Liver (tissue), 9 donors: ENCODE data around the gene DIP2C. TPM values are rescaled to one million over a fixed set of nuclear protein-coding genes. Genes with fewer than 3 reads are reported as not detected.

Source experiments
- DNase-seq: peaks from one replicate; pipeline ENCODE4 v3.0.0-alpha.2; 2017; ENCODE audit warnings: low spot score
- H3K27ac ChIP-seq, 2 donors: one replicate each; pipeline ENCODE4 v1.7.0; 2013; ENCODE audit warnings: inconsistent platforms in 2 of 2, low read length in 2 of 2, control low read depth in 1 of 2, low read depth in 1 of 2, mild to moderate bottlenecking in 1 of 2
- H3K27me3 ChIP-seq, 4 donors: one replicate each; pipeline versions ENCODE4 v1.6.1 to v1.7.0; 2013; ENCODE audit warnings: low read length in 3 of 4, inconsistent platforms in 1 of 4, mild to moderate bottlenecking in 1 of 4, moderate library complexity in 1 of 4; ENCODE audit not compliant: control insufficient read depth in 4 of 4, insufficient read depth in 4 of 4
- H3K36me3 ChIP-seq, 4 donors: one replicate each; pipeline versions ENCODE4 v1.6.1 to v1.7.0; 2013; ENCODE audit warnings: low read length in 3 of 4, mild to moderate bottlenecking in 3 of 4, low read depth in 1 of 4, moderate library complexity in 1 of 4; ENCODE audit not compliant: control insufficient read depth in 4 of 4, insufficient read depth in 3 of 4
- H3K4me1 ChIP-seq, 4 donors: one replicate each; pipeline versions ENCODE4 v1.6.1 to v1.7.0; 2013; ENCODE audit warnings: low read length in 3 of 4, mild to moderate bottlenecking in 3 of 4, moderate library complexity in 1 of 4; ENCODE audit not compliant: control insufficient read depth in 4 of 4, insufficient read depth in 4 of 4
- H3K4me3 ChIP-seq, 3 donors: one replicate each; pipeline versions ENCODE4 v1.6.1 to v1.7.0; 2013; ENCODE audit warnings: low read length in 3 of 3, control low read depth in 1 of 3, low read depth in 1 of 3, mild to moderate bottlenecking in 1 of 3
- H3K9ac ChIP-seq, 2 donors: one replicate each; pipeline ENCODE4 v1.7.0; 2013; ENCODE audit warnings: low read length in 2 of 2, mild to moderate bottlenecking in 2 of 2, moderate library complexity in 2 of 2, control low read depth in 1 of 2, low read depth in 1 of 2
- H3K9me3 ChIP-seq, 4 donors: one replicate each; pipeline versions ENCODE4 v1.6.1 to v1.7.0; 2013; ENCODE audit warnings: low read length in 3 of 4; ENCODE audit not compliant: control insufficient read depth in 4 of 4
- FOXA1 ChIP-seq: IDR thresholded peaks from 2 replicates; pipeline ENCODE4 v1.6.1; 2016; ENCODE audit warnings: antibody characterized with exemption
- FOXA2 ChIP-seq: IDR thresholded peaks from 2 replicates; pipeline ENCODE4 v1.6.1; 2016; ENCODE audit warnings: antibody characterized with exemption
- HNF4G ChIP-seq: IDR thresholded peaks from 2 replicates; pipeline ENCODE4 v1.6.1; 2016; ENCODE audit warnings: antibody characterized with exemption
- JUND ChIP-seq, 2 donors: IDR thresholded peaks; 2 replicates each; pipeline ENCODE4 v1.6.1; 2016; ENCODE audit warnings: antibody characterized with exemption in 2 of 2
- MAX ChIP-seq: IDR thresholded peaks from 2 replicates; pipeline ENCODE4 v1.6.1; 2016; ENCODE audit warnings: antibody characterized with exemption
- RAD21 ChIP-seq, 2 donors: IDR thresholded peaks; 2 replicates each; pipeline ENCODE4 v1.6.1; 2016; ENCODE audit warnings: antibody characterized with exemption in 2 of 2, mild to moderate bottlenecking in 2 of 2
- RXRA ChIP-seq, 2 donors: IDR thresholded peaks; 2 replicates each; pipeline ENCODE4 v1.6.1; 2017 to 2018; ENCODE audit warnings: antibody characterized with exemption in 2 of 2, mild to moderate bottlenecking in 1 of 2
- TAF1 ChIP-seq: conservative IDR thresholded peaks from 2 replicates; pipeline ENCODE4 v1.6.1; 2016; ENCODE audit warnings: antibody characterized with exemption, mild to moderate bottlenecking
- WGBS: extraction: QIAGEN DNeasy Blood & Tissue Kit; methylation state at CpG from one replicate; pipeline ENCODE4 v1.1.7; 2013; 5-methylcytosine and 5-hydroxymethylcytosine counted together
- polyA plus RNA-seq, 2 donors: library from polyadenylated mRNA; stranded (reverse) in 1 of 2; unstranded in 1 of 2; fragments of 200-250 nt in 1 of 2; fragments of >200 nt in 1 of 2; fragmentation: Nextera tagmentation in 1 of 2; extraction: Ambion mirVana in 1 of 2; gene quantifications; one replicate each; pipeline versions ENCODE4 v1.2.1 to v1.2.3, GENCODE V29; 2013 to 2015
- total RNA-seq, 2 donors: library from RNA; depleted of rRNA; stranded (reverse); fragments of >200 nt; gene quantifications; one replicate each; pipeline ENCODE4 v1.2.3, GENCODE V29; 2014
- TF ChIP-seq, protein P1 (sequence below): fragments of 150-350 bp; IDR thresholded peaks from 2 replicates; pipeline ENCODE4 v1.5.1; 2017; ENCODE audit warnings: improper control_type of control experiment, low read depth, low read length; ENCODE audit not compliant: missing input control
- TF ChIP-seq, protein P2 (sequence below): IDR thresholded peaks from 2 replicates; pipeline ENCODE4 v1.6.1; 2016; ENCODE audit warnings: antibody characterized with exemption
- TF ChIP-seq, protein P3 (sequence below): IDR thresholded peaks from 2 replicates; pipeline ENCODE4 v1.6.1; 2016; ENCODE audit warnings: antibody characterized with exemption, mild to moderate bottlenecking
- TF ChIP-seq, protein P4 (sequence below): IDR thresholded peaks from 2 replicates; pipeline ENCODE4 v1.6.1; 2016; ENCODE audit warnings: antibody characterized with exemption
- donor health status: healthy.
- donor health status: healthy.
- donor health status: healthy.
- donor health status: healthy.
- donor health status: healthy.

Gene DIP2C
- total and polyA plus RNA-seq, 4 donors: 4.2 to 12.2 (median 5.7) TPM

DNA sequence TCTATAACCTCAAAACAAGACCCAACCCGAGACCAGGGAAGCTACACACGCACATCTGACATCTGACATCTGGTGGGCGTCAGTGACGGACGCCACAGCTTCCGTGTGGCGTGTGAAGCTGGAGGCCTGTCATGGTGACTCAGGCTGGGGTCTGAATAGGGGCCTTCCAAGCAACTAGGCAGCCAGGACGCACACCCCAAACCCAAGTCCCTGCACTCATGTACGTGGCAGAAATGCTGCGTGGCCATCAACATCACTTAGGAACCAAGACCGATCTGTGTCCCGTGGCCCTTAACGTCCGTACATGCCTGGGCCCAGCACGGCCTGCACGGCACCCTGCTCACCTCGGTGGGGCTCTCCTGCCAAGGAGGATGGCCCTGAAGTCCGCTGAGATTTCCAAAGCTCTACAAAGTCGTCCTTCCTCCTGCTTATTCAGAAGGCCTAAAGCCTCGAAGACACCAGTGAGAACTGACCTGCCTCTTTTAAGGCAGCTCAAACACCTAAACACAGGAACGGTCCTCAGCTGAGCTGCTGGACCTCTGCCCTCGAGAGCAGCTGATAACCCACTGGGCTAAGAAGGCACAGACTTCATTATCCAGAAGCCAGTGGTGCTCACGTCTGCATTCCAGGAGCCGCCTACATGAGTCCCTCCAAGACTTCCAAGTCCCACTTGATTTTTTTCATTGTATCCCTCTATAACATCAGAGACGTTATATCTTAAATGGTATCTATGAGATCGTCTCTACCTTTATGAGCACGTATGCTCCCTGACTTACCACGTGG is 82.5 kb downstream of the DIP2C start:
- DNase-seq: no peak
- no peak overlapping the region for H3K9ac ChIP-seq
- TF ChIP-seq, protein P1, sequence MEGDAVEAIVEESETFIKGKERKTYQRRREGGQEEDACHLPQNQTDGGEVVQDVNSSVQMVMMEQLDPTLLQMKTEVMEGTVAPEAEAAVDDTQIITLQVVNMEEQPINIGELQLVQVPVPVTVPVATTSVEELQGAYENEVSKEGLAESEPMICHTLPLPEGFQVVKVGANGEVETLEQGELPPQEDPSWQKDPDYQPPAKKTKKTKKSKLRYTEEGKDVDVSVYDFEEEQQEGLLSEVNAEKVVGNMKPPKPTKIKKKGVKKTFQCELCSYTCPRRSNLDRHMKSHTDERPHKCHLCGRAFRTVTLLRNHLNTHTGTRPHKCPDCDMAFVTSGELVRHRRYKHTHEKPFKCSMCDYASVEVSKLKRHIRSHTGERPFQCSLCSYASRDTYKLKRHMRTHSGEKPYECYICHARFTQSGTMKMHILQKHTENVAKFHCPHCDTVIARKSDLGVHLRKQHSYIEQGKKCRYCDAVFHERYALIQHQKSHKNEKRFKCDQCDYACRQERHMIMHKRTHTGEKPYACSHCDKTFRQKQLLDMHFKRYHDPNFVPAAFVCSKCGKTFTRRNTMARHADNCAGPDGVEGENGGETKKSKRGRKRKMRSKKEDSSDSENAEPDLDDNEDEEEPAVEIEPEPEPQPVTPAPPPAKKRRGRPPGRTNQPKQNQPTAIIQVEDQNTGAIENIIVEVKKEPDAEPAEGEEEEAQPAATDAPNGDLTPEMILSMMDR: no peak
- TF ChIP-seq, protein P2, sequence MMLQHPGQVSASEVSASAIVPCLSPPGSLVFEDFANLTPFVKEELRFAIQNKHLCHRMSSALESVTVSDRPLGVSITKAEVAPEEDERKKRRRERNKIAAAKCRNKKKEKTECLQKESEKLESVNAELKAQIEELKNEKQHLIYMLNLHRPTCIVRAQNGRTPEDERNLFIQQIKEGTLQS: no peak
- no peaks in the 10 kb centered on the region for H3K27me3 ChIP-seq
- H3K9me3 ChIP-seq: no peaks in the 10 kb centered on the region
- 95% methylated on average over 28 of the region's 28 CpGs for WGBS
- no peaks in the 10 kb centered on the region for H3K36me3 ChIP-seq
- H3K27ac ChIP-seq: no peak overlapping the region
- peaks cover 0 to 1% (median 0%) of the 10 kb centered on the region in 4 donors for H3K4me1 ChIP-seq
- H3K4me3 ChIP-seq: no peak overlapping the region

GRCh38 chr10:605632-606325 is 83.7 kb downstream of the DIP2C start:
- H3K9me3 ChIP-seq: no peaks in the 10 kb centered on the region
- WGBS: 91% methylated on average over 25 of the region's 25 CpGs
- TF ChIP-seq RAD21 (IDR thresholded peaks at IDR 0.05): no peak
- TF ChIP-seq FOXA2: no peak
- no peak for TF ChIP-seq TAF1
- no peak for TF ChIP-seq RXRA (IDR thresholded peaks at IDR 0.05)
- TF ChIP-seq, protein P3, sequence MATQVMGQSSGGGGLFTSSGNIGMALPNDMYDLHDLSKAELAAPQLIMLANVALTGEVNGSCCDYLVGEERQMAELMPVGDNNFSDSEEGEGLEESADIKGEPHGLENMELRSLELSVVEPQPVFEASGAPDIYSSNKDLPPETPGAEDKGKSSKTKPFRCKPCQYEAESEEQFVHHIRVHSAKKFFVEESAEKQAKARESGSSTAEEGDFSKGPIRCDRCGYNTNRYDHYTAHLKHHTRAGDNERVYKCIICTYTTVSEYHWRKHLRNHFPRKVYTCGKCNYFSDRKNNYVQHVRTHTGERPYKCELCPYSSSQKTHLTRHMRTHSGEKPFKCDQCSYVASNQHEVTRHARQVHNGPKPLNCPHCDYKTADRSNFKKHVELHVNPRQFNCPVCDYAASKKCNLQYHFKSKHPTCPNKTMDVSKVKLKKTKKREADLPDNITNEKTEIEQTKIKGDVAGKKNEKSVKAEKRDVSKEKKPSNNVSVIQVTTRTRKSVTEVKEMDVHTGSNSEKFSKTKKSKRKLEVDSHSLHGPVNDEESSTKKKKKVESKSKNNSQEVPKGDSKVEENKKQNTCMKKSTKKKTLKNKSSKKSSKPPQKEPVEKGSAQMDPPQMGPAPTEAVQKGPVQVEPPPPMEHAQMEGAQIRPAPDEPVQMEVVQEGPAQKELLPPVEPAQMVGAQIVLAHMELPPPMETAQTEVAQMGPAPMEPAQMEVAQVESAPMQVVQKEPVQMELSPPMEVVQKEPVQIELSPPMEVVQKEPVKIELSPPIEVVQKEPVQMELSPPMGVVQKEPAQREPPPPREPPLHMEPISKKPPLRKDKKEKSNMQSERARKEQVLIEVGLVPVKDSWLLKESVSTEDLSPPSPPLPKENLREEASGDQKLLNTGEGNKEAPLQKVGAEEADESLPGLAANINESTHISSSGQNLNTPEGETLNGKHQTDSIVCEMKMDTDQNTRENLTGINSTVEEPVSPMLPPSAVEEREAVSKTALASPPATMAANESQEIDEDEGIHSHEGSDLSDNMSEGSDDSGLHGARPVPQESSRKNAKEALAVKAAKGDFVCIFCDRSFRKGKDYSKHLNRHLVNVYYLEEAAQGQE: no peak
- TF ChIP-seq, protein P4, sequence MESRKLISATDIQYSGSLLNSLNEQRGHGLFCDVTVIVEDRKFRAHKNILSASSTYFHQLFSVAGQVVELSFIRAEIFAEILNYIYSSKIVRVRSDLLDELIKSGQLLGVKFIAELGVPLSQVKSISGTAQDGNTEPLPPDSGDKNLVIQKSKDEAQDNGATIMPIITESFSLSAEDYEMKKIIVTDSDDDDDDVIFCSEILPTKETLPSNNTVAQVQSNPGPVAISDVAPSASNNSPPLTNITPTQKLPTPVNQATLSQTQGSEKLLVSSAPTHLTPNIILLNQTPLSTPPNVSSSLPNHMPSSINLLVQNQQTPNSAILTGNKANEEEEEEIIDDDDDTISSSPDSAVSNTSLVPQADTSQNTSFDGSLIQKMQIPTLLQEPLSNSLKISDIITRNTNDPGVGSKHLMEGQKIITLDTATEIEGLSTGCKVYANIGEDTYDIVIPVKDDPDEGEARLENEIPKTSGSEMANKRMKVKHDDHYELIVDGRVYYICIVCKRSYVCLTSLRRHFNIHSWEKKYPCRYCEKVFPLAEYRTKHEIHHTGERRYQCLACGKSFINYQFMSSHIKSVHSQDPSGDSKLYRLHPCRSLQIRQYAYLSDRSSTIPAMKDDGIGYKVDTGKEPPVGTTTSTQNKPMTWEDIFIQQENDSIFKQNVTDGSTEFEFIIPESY: no peak
- no peak for TF ChIP-seq FOXA1
- TF ChIP-seq HNF4G: no peak
- no peak for TF ChIP-seq MAX
- no peak for TF ChIP-seq JUND (IDR thresholded peaks at IDR 0.05)
- H3K27ac ChIP-seq: no peak overlapping the region
- DNase-seq: no peak
- peaks cover 0 to 11% (median 10%) of the 10 kb centered on the region in 4 donors for H3K4me1 ChIP-seq
- H3K4me3 ChIP-seq: no peak overlapping the region
- no peak overlapping the region for H3K9ac ChIP-seq
- no peaks in the 10 kb centered on the region for H3K36me3 ChIP-seq
- H3K27me3 ChIP-seq: no peaks in the 10 kb centered on the region
